GM12878 (cell line): Measurements from ENCODE around the gene BRME1. TPM values are rescaled to one million over a fixed set of nuclear protein-coding genes. Genes with fewer than 3 reads are reported as not detected.

ENCODE experiments used
- ATAC-seq: fragments of 200-7000 bp; cut with Tn5 transposase; 3 replicates; pipeline ENCODE4 v1.9.1; 2020; ENCODE audit warnings: mild to moderate bottlenecking, moderate library complexity
- BruUV-seq: library from RNA; stranded (reverse); fragments of 400-500 nt; replicated peaks from 2 replicates; lab custom pipeline; 2021; lab: Mats Ljungman, UMichigan
- CTCF ChIA-PET: fragments of 300-600 bp; sonication (Branson Sonifier 250); formaldehyde crosslinking; extraction: SDS; loops from one replicate; lab custom pipeline; 2021; ENCODE audit warnings: inconsistent platforms; lab: Yijun Ruan, JAX
- POLR2A ChIA-PET: fragments of 350-600 bp; formaldehyde crosslinking; extraction: SDS; loops from one replicate; lab custom pipeline; 2021; ENCODE audit warnings: inconsistent platforms; lab: Charles Lee
- RAD21 ChIA-PET: fragments of 300-600 bp; sonication (Branson Sonifier 250); formaldehyde crosslinking; loops from one replicate; lab custom pipeline; 2023; ENCODE audit warnings: antibody characterized with exemption; ENCODE audit not compliant: unreplicated experiment; lab: Charles Lee
- SMC1A ChIA-PET: fragments of 300-600 bp; sonication (Branson Sonifier 250); formaldehyde crosslinking; loops from one replicate; lab custom pipeline; 2023; ENCODE audit not compliant: unreplicated experiment, uncharacterized antibody; lab: Charles Lee
- DNase-seq: peaks from one replicate; pipeline ENCODE4 v3.0.0-alpha.2; 2011; ENCODE audit warnings: low read depth, low spot score
- FAIRE-seq: peaks from 3 replicates; lab custom pipeline; 2011; peaks lifted over from hg19 to GRCh38; lab: Jason Lieb, UNC
- H2AFZ ChIP-seq: 2 replicates; pipeline ENCODE4 v1.6.0; 2011; ENCODE audit warnings: low read depth, low read length, control low read depth; ENCODE audit not compliant: control insufficient read depth
- H3K27ac ChIP-seq: 2 replicates; pipeline ENCODE4 v1.5.1; 2011; ENCODE audit warnings: control low read depth; ENCODE audit not compliant: control insufficient read depth, insufficient read depth
- H3K27me3 ChIP-seq, 2 experiments: replicated peaks in 1 of 2; 2 replicates each; pipeline versions ENCODE4 v1.6.0 to v1.6.1; 2011; ENCODE audit warnings: low read length in 1 of 2; ENCODE audit not compliant: control insufficient read depth in 2 of 2, insufficient read depth in 2 of 2
- H3K36me3 ChIP-seq, 2 experiments: 2 replicates each; pipeline ENCODE4 v1.5.1; 2011; ENCODE audit warnings: low read length in 1 of 2; ENCODE audit not compliant: control insufficient read depth in 2 of 2, insufficient read depth in 2 of 2
- H3K4me1 ChIP-seq: 2 replicates; pipeline ENCODE4 v1.6.1; 2011; ENCODE audit warnings: mild to moderate bottlenecking, low read length, moderate library complexity, mixed read lengths; ENCODE audit not compliant: control insufficient read depth, insufficient read depth
- H3K4me2 ChIP-seq: 2 replicates; pipeline ENCODE4 v1.6.0; 2011; ENCODE audit warnings: control low read depth; ENCODE audit not compliant: control insufficient read depth, insufficient read depth
- H3K4me3 ChIP-seq: fragments of 200-600 bp; sonication (generic); 2 replicates; pipeline ENCODE4 v1.5.1; 2016
- H3K79me2 ChIP-seq: 2 replicates; pipeline ENCODE4 v1.6.0; 2011; ENCODE audit warnings: low read length; ENCODE audit not compliant: control insufficient read depth, insufficient read depth
- H3K9ac ChIP-seq: 2 replicates; pipeline ENCODE4 v1.8.0; 2011; ENCODE audit warnings: low read length, control low read depth, mixed read lengths; ENCODE audit not compliant: control insufficient read depth, insufficient read depth
- H3K9me3 ChIP-seq: replicated peaks from 3 replicates; pipeline ENCODE4 v1.5.1; 2011; ENCODE audit warnings: mild to moderate bottlenecking, low read length; ENCODE audit not compliant: control insufficient read depth, insufficient read depth
- H4K20me1 ChIP-seq: 2 replicates; pipeline ENCODE4 v1.6.0; 2011; ENCODE audit not compliant: control insufficient read depth, insufficient read depth
- ASH2L ChIP-seq: fragments of 300-600, 200-600 bp; sonication (generic); IDR thresholded peaks from 2 replicates; pipeline ENCODE4 v1.6.1; 2017; ENCODE audit warnings: low read depth, mild to moderate bottlenecking, borderline replicate concordance
- EED ChIP-seq: sonication (generic); IDR thresholded peaks from 2 replicates; pipeline ENCODE4 v1.6.1; 2016; ENCODE audit warnings: antibody characterized with exemption, low read depth
- ELK1 ChIP-seq: IDR thresholded peaks from 2 replicates; pipeline ENCODE4 v1.6.1; 2012; ENCODE audit warnings: low read depth, low read length, improper control_type of control experiment
- EP300 ChIP-seq, 2 experiments: fragments of 150-350 bp in 1 of 2; IDR thresholded peaks; 2 replicates each; pipeline ENCODE4 v1.6.1; 2011 to 2012; ENCODE audit warnings: low read depth in 2 of 2, low read length in 2 of 2, borderline replicate concordance in 1 of 2, improper control_type of control experiment in 1 of 2, inconsistent platforms in 1 of 2; ENCODE audit not compliant: control insufficient read depth in 1 of 2
- ETV6 ChIP-seq, 2 experiments: fragments of 450-650 bp in 1 of 2; IDR thresholded peaks in 1 of 2; conservative IDR thresholded peaks in 1 of 2; 2 replicates each; pipeline ENCODE4 v1.6.1; 2014; ENCODE audit warnings: antibody characterized with exemption in 1 of 2, borderline replicate concordance in 1 of 2, low read depth in 1 of 2, mild to moderate bottlenecking in 1 of 2, moderate library complexity in 1 of 2
- HCFC1 ChIP-seq: fragments of 150-350 bp; IDR thresholded peaks from 2 replicates; pipeline ENCODE4 v1.6.1; 2014; ENCODE audit warnings: low read length
- IRF3 ChIP-seq: fragments of 450-650 bp; IDR thresholded peaks from 2 replicates; pipeline ENCODE4 v1.6.1; 2014; ENCODE audit warnings: mild to moderate bottlenecking
- MAX ChIP-seq: IDR thresholded peaks from 2 replicates; pipeline ENCODE4 v1.6.1; 2012; ENCODE audit warnings: low read depth, low read length, improper control_type of control experiment
- PAX5 ChIP-seq: IDR thresholded peaks from 2 replicates; pipeline ENCODE4 v1.6.1; 2011; ENCODE audit warnings: low read depth, low read length, borderline replicate concordance
- PRDM15 ChIP-seq: fragments of 450-650 bp; formaldehyde crosslinking; IDR thresholded peaks from 2 replicates; pipeline ENCODE4 v1.4.0; 2020; ENCODE audit warnings: mild to moderate bottlenecking, moderate library complexity
- ZNF274 ChIP-seq: IDR thresholded peaks from one replicate; pipeline ENCODE4 v1.8.0; 2011; ENCODE audit not compliant: insufficient read length, insufficient read depth
- WGBS: methylation state at CpG from one replicate; pipeline ENCODE4 v1.1.6; 2016; ENCODE audit warnings: low lambda C conversion rate; ENCODE audit not compliant: insufficient replicate concordance, insufficient coverage; ENCODE audit errors: missing lambda C conversion rate; 5-methylcytosine and 5-hydroxymethylcytosine counted together
- in situ Hi-C: fragments of 300-500 bp; cut with MboI; formaldehyde crosslinking; loops from 9 replicates; pipeline ENCODE4 v1.14.3; 2018; ENCODE audit warnings: mixed read lengths
- intact Hi-C: fragments of 100-400 bp; cut with micrococcal nuclease; formaldehyde crosslinking; loops from one replicate; pipeline ENCODE4 v1.14.2; 2022; ENCODE audit not compliant: unreplicated experiment
- polyA plus RNA-seq, 11 experiments: library from polyadenylated mRNA; depleted of rRNA in 4 of 11; unstranded in 6 of 11; stranded (reverse) in 5 of 11; fragments of >200 nt; fragmentation: Nextera tagmentation in 4 of 11; fragmentation: Illumina TruSeq in 1 of 11; extraction: Ambion mirVana in 4 of 11; extraction: Trizol in 1 of 11; gene quantifications; 1 replicate in 1 of 11; 2 replicates in 10 of 11; pipeline versions ENCODE4 v1.2.1 to v1.2.3, GENCODE V29; 2011 to 2016; ENCODE audit warnings: inconsistent platforms in 2 of 11, missing spikeins in 2 of 11, low read depth in 1 of 11
- total RNA-seq, 4 experiments: library from RNA; depleted of rRNA in 3 of 4; stranded (reverse); fragments of >200 nt in 3 of 4; fragmentation: Illumina TruSeq in 1 of 4; extraction: Trizol in 1 of 4; gene quantifications; 2 replicates each; pipeline versions ENCODE4 v1.2.1 to v1.2.3, GENCODE V29; 2013 to 2021

Gene BRME1
- total and polyA plus RNA-seq, 10 of the 15 experiments (the other 5 are each of a cell fraction or from before 2014, with no cell fraction given), result 0.07 to 2.2 (median 1.1) TPM; not detected in 1

GRCh38 chr19:13926715-13927114, 20.8 kb upstream of the BRME1 start:
- Histone ChIP-seq H3K4me3 (no peak overlapping the region), H3K4me1 (no peaks in the 10 kb centered on the region), H3K27me3 (no peaks in the 10 kb centered on the region), H3K36me3 (peaks cover 1 to 2% of the 10 kb centered on the region in 2 experiments; a peak in 3 of 4 replicates), H3K79me2 (no peaks in the 10 kb centered on the region), H3K9me3 (no peaks in the 10 kb centered on the region), H3K27ac (no peak overlapping the region), H3K9ac (no peak overlapping the region), H2AFZ (no peak overlapping the region), H4K20me1 (no peaks in the 10 kb centered on the region), H3K4me2 (no peak overlapping the region)
- ChIA-PET SMC1A (interaction anchor here (1.4 kb wide), 1 partner anchor 117 kb away, joined by 3 read pairs; no protein-coding TSS in a partner anchor), RAD21 (interaction anchor here (0.6 kb wide), 1 partner anchor 117 kb away, joined by 3 read pairs; no protein-coding TSS in a partner anchor), CTCF (no interaction called here), POLR2A (no interaction called here)
- BruUV-seq, result no TSS peak
- WGBS, result 93% methylated on average over 8 of the region's 8 CpGs
- intact Hi-C loops (no loop called here), in situ Hi-C loops (no loop called here)
- TF ChIP-seq IRF3 (no peak), EP300 (IDR thresholded peaks at IDR 0.05; ENCODE audit: borderline replicate concordance in 1 of 2, control insufficient read depth in 1 of 2, low read depth in 2 of 2, low read length in 2 of 2) (no peak), PAX5 (no peak), ETV6 (conservative IDR thresholded peaks at IDR 0.05 in 1 of 2, IDR thresholded peaks at IDR 0.05 in 1 of 2; ENCODE audit: borderline replicate concordance in 1 of 2, low read depth in 1 of 2) (no peak), ELK1 (no peak), ZNF274 (no peak), HCFC1 (no peak), EED (no peak), ASH2L (no peak), MAX (no peak), PRDM15 (CRISPR knock-in tag) (no peak)
- no peak for ATAC-seq
- FAIRE-seq, result no peak
- no peak for DNase-seq
